Measurements from ENCODE around the gene PRKCD.

Gene PRKCD

GRCh38 chr3:53236112-53236841 is 75.3 kb downstream of the PRKCD start:
- peak; percentile 52 for DNase-seq

GRCh38 chr3:53238051-53238850 is 77.2 kb downstream of the PRKCD start:
- no peak for DNase-seq

GRCh38 chr3:53238886-53239285 is 77.9 kb downstream of the PRKCD start:
- no peak for DNase-seq

- DNase-seq: no peak
Measured at GRCh38 chr3:53239800-53240199, 78.8 kb downstream of the PRKCD start.

DNA sequence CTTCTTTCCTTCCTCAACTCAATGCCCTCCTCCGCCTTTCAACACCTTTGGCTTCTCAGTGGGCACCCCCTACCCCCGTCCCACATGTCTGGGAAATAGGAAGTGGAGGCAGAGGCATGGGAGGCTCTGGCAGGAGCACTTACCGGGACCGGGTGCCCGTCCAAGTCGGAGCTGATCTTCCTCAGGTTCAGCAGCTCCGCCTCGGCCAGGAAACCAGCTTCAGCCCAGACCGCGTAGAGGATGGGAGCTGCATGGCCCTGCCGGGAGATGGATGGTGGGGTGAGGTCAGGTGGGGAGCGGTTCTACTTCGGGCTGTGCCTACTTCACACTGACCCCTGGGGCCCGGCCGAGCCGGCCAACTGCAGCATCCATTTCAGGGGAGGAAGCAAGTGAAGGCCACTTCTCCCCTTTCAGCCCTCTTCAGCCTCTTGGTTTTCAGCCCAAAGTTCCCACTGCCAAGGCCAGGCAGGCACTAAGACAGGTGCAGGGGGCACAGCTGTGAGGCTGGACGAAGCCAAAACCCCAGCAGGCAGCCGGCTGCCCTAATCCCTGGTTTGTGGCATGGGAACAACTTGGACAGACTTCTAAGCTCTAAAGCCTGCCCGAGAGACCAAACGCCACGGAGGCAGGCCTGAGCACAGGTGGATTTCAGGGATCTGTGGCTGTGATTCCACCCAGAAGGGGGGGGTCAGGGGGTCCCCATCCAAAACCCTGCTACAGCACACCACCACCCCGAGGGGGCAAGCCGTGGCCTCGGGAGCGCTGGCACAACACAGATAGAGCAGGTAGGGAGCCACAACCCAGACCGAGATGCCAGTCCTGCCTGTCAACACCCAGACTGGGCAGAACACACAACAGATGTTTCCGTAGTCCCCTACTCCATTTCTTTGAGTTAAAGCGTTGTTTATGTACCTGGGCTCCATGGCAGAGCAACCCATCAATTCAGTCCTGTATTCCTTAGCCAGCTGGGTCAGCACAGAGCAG is 80.3 kb downstream of the PRKCD start:
- DNase-seq: no peak

DNA sequence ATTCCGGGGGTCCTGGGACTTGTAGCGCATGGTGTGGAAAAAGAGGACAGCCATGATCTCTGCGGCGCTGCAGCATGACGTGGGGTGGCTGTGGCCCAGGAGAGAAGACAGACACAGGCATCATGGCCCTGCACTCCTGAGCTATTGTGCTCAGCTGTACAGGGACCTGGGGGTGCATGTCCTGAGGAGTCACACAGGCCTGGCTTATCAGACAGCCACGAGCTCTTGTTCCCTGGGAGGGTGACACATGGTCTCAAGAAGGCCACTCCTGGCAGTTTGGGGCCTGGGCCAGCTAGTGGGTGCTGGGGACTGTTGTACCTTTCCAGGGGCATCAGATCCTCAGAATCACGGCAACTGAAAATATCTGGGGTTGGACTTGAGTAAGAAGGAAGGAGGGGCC is 81.1 kb downstream of the PRKCD start:
- no peak for DNase-seq
